H1 (cell line): ENCODE data around the gene CORO6. TPM values are rescaled to one million over a fixed set of nuclear protein-coding genes. Genes with fewer than 3 reads are reported as not detected.

ENCODE experiments used
- BCL11A ChIP-seq, 2 experiments: IDR thresholded peaks; one replicate each; pipeline ENCODE4 v1.6.1; 2011; ENCODE audit warnings: low read depth in 2 of 2, low read length in 2 of 2, mild to moderate bottlenecking in 2 of 2
- CTBP2 ChIP-seq: IDR thresholded peaks from 2 replicates; pipeline ENCODE4 v1.7.0; 2011; ENCODE audit warnings: borderline replicate concordance, mild to moderate bottlenecking, moderate library complexity, mixed read lengths, low read length; ENCODE audit not compliant: insufficient read depth, insufficient read length
- EZH2 ChIP-seq: fragments of 200-600 bp; sonication (generic); IDR thresholded peaks from 2 replicates; pipeline ENCODE4 v1.7.1; 2012; ENCODE audit warnings: low read depth, mild to moderate bottlenecking, moderate library complexity, low read length, inconsistent platforms; ENCODE audit not compliant: severe bottlenecking
- FOSL1 ChIP-seq: IDR thresholded peaks from 2 replicates; pipeline ENCODE4 v1.6.1; 2011; ENCODE audit warnings: mild to moderate bottlenecking, low read depth, low read length, moderate library complexity; ENCODE audit not compliant: insufficient read depth
- JUND ChIP-seq: IDR thresholded peaks from 2 replicates; pipeline ENCODE4 v1.6.1; 2011; ENCODE audit warnings: mild to moderate bottlenecking, improper control_type of control experiment, low read length
- RAD21 ChIP-seq, 2 experiments: IDR thresholded peaks in 1 of 2; conservative IDR thresholded peaks in 1 of 2; 2 replicates each; pipeline ENCODE4 v1.6.1; 2011; ENCODE audit warnings: low read depth in 2 of 2, low read length in 2 of 2, improper control_type of control experiment in 1 of 2, inconsistent platforms in 1 of 2, mild to moderate bottlenecking in 1 of 2, moderate library complexity in 1 of 2
- SUZ12 ChIP-seq: fragments of 200-600 bp; sonication (generic); IDR thresholded peaks from 2 replicates; pipeline ENCODE4 v1.6.1; 2012; ENCODE audit warnings: mild to moderate bottlenecking, inconsistent platforms, low read length, moderate library complexity, mixed read lengths
- polyA plus RNA-seq, 7 experiments: library from polyadenylated mRNA; depleted of rRNA in 3 of 7; stranded (reverse) in 5 of 7; unstranded in 2 of 7; fragments of >200 nt in 5 of 7; fragments of 200-250 nt in 2 of 7; gene quantifications; 1 replicate in 5 of 7; 2 replicates in 1 of 7; 4 replicates in 1 of 7; pipeline versions ENCODE4 v1.2.1 to v1.2.3, GENCODE V29; 2011 to 2013; ENCODE audit warnings: missing spikeins in 2 of 7, mixed read lengths in 2 of 7
- total RNA-seq: library from RNA; stranded (reverse); fragmentation: NEBNext Ultra II Directional; extraction: Animal tissue kit (Norgen Biotek cat#: 25700); gene quantifications from 2 replicates; pipeline ENCODE4 v1.2.1, GENCODE V29; 2021
- TF ChIP-seq, protein P1 (sequence below), 3 experiments: IDR thresholded peaks; 1 replicate in 2 of 3; 2 replicates in 1 of 3; pipeline versions ENCODE4 v1.5.1 to v1.6.1; 2011; ENCODE audit warnings: low read length in 3 of 3, mild to moderate bottlenecking in 3 of 3, inconsistent platforms in 2 of 3, low read depth in 1 of 3, moderate library complexity in 1 of 3; ENCODE audit not compliant: insufficient read depth in 1 of 3; ENCODE audit errors: control extremely low read depth in 1 of 3

Gene CORO6
- total and polyA plus RNA-seq, 2 of the 8 experiments (the other 6 are each of a cell fraction or from before 2014, with no cell fraction given) = 2.5 to 8.6 TPM

DNA sequence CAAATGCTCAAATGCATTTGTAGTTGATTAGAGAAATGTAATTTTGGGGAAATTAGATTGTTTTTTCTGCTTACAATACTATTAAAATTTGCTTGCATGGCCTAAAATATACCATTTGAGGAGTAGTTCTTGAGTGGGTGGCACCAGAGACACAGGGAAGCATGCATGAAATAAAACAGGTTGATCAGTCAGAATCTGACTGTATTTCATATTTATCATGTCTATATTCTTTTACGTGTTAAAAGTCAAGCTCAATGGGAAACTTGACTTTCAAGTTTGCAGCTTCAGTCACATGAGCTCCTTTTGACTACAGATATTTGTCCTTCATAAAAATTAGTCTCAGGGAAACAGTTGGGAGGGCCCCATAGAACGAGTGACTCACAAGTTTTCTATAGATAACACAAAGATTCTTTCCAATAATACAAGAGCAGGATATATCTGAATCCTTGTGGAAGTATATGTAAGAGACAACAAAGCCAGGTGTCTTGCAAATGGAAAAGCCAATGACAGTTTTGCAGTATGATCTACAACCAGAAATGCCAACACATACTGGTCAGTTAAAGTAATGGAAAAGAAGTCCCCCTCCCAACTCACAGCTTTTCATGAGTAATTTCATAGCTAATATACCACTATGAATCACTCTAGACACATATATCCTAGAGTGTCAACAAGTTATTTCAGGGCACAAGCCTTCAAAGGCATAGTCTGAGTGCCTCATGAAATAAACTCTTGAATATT is 42.2 kb upstream of the CORO6 start (continued):
- TF ChIP-seq JUND (no peak), RAD21 (IDR thresholded peaks at IDR 0.05 in 1 of 2, conservative IDR thresholded peaks at IDR 0.05 in 1 of 2; ENCODE audit: low read depth in 2 of 2, low read length in 2 of 2) (no peak), SUZ12 (no peak), FOSL1 (no peak), CTBP2 (no peak), BCL11A (IDR thresholded peaks at IDR 0.05; ENCODE audit: low read depth in 2 of 2, low read length in 2 of 2) (no peak), EZH2 (no peak)
- TF ChIP-seq, protein P1, sequence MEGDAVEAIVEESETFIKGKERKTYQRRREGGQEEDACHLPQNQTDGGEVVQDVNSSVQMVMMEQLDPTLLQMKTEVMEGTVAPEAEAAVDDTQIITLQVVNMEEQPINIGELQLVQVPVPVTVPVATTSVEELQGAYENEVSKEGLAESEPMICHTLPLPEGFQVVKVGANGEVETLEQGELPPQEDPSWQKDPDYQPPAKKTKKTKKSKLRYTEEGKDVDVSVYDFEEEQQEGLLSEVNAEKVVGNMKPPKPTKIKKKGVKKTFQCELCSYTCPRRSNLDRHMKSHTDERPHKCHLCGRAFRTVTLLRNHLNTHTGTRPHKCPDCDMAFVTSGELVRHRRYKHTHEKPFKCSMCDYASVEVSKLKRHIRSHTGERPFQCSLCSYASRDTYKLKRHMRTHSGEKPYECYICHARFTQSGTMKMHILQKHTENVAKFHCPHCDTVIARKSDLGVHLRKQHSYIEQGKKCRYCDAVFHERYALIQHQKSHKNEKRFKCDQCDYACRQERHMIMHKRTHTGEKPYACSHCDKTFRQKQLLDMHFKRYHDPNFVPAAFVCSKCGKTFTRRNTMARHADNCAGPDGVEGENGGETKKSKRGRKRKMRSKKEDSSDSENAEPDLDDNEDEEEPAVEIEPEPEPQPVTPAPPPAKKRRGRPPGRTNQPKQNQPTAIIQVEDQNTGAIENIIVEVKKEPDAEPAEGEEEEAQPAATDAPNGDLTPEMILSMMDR (IDR thresholded peaks at IDR 0.05; ENCODE audit: control extremely low read depth in 1 of 3, insufficient read depth in 1 of 3, low read depth in 1 of 3, low read length in 3 of 3) = no peak
